Adrenal gland (tissue), 12 donors: ENCODE results near the gene HAT1. TPM values are rescaled to one million over a fixed set of nuclear protein-coding genes. Genes with fewer than 3 reads are reported as not detected.

Experiments used
- DNase-seq, 7 donors: peaks; one replicate each; pipeline ENCODE4 v3.0.0-alpha.2; 2019 to 2020
- H3K27ac ChIP-seq, 5 donors: fragments of 200-600 bp; sonication (generic) in 4 of 5; 1 replicate in 3 of 5; 2 replicates in 2 of 5; pipeline versions ENCODE4 v1.5.1 to v1.8.0; 2016 to 2020; ENCODE audit warnings: mild to moderate bottlenecking in 1 of 5
- H3K27me3 ChIP-seq: fragments of 200-600 bp; 2 replicates; pipeline ENCODE4 v1.8.0; 2021
- H3K36me3 ChIP-seq, 2 donors: fragments of 200-600 bp; replicated peaks in 1 of 2; 1 replicate in 1 of 2; 2 replicates in 1 of 2; pipeline versions ENCODE4 v1.5.1 to v1.8.0; 2018 to 2022
- H3K4me1 ChIP-seq, 2 donors: fragments of 200-600 bp; replicated peaks in 1 of 2; 1 replicate in 1 of 2; 2 replicates in 1 of 2; pipeline versions ENCODE4 v1.5.1 to v1.8.0; 2018 to 2021
- H3K4me3 ChIP-seq, 4 donors: fragments of 200-600 bp; sonication (generic) in 3 of 4; one replicate each; pipeline ENCODE4 v1.5.1; 2016 to 2018
- H3K9me3 ChIP-seq, 3 donors: fragments of 200-600 bp; sonication (generic) in 1 of 3; replicated peaks in 1 of 3; 1 replicate in 2 of 3; 2 replicates in 1 of 3; pipeline versions ENCODE4 v1.5.1 to v1.8.0; 2016 to 2021
- CTCF ChIP-seq, 6 experiments: fragments of 450-650 bp in 4 of 6; fragments of 200-600 bp in 2 of 6; sonication (generic) in 1 of 6; IDR thresholded peaks; 1 replicate in 5 of 6; 2 replicates in 1 of 6; pipeline versions ENCODE4 v1.5.1 to v1.8.0; 2016 to 2021; ENCODE audit warnings: antibody characterized with exemption in 6 of 6, mild to moderate bottlenecking in 2 of 6, moderate library complexity in 1 of 6
- POLR2A ChIP-seq, 2 donors: fragments of 450-650 bp; IDR thresholded peaks; one replicate each; pipeline ENCODE4 v1.6.1; 2017; ENCODE audit warnings: antibody characterized with exemption in 2 of 2, mild to moderate bottlenecking in 2 of 2, moderate library complexity in 1 of 2
- WGBS, 4 donors: extraction: QIAGEN DNeasy Blood & Tissue Kit in 2 of 4; methylation state at CpG; one replicate each; pipeline versions ENCODE4 v1.1.5 to v1.1.7; 2013 to 2017; 5-methylcytosine and 5-hydroxymethylcytosine counted together
- intact Hi-C, 2 donors: fragments of 100-400 bp; cut with DNase I; formaldehyde crosslinking; loops; one replicate each; pipeline versions ENCODE4 v1.14.1 to v1.15.0; 2022 to 2023
- polyA plus RNA-seq, 3 donors: library from polyadenylated mRNA; stranded (reverse); fragments of 200-250 nt in 2 of 3; fragments of 350-450 nt in 1 of 3; fragmentation: Illumina TruSeq in 1 of 3; extraction: RNeasy Lipid Tissue Mini Kit (QIAGEN cat#74804) in 1 of 3; gene quantifications; one replicate each; pipeline ENCODE4 v1.2.3, GENCODE V29; 2013 to 2014
- total RNA-seq, 9 donors: library from RNA; depleted of rRNA in 4 of 9; stranded (reverse); fragments of >200 nt in 4 of 9; fragments of 120-200 nt in 1 of 9; fragmentation: NEBNext Ultra II Directional in 1 of 9; extraction: Animal tissue kit (Norgen Biotek cat#: 25700) in 1 of 9; gene quantifications; one replicate each; pipeline versions ENCODE4 v1.1.0 to v1.2.4, GENCODE V29; 2013 to 2023
- donor health status: healthy with polysubstance abuse.
- donor health status: Bipolar disorder and iron deficiency.
- donor health status: DM: yes; HTN: yes; CAD: no.
- donor health status: DM: no; HTN: no; CAD: no.
- donor health status: DM: no; HTN: no; CAD: no.
- donor health status: DM: yes; HTN: yes; CAD: no.

HAT1 gene
- total and polyA plus RNA-seq, 12 donors, result 9.3 to 103 (median 35.2) TPM

GRCh38 chr2:171960570-171960969, 38.3 kb downstream of the HAT1 start:
- DNase-seq, result peak in 1 of 7 donors; percentile 16
- Histone ChIP-seq H3K4me1 (peaks cover 4 to 14% of the 10 kb centered on the region in 2 donors), H3K27ac (no peak overlapping the region), H3K9me3 (no peaks in the 10 kb centered on the region), H3K4me3 (no peak overlapping the region), H3K36me3 (no peaks in the 10 kb centered on the region), H3K27me3 (no peaks in the 10 kb centered on the region)
- TF ChIP-seq CTCF (IDR thresholded peaks at IDR 0.05), result no peak
- TF ChIP-seq POLR2A (IDR thresholded peaks at IDR 0.05), result no peak
- intact Hi-C loops, result no loop called here
- 67 to 87% (median 72%) methylated on average over 3 of the region's 3 CpGs for WGBS, 4 donors

- Histone ChIP-seq H3K4me3 (no peak overlapping the region), H3K27ac (no peak overlapping the region), H3K4me1 (peaks cover 4 to 14% of the 10 kb centered on the region in 2 donors), H3K36me3 (peaks cover 0 to 18% of the 10 kb centered on the region in 2 donors), H3K9me3 (no peaks in the 10 kb centered on the region), H3K27me3 (no peaks in the 10 kb centered on the region)
- TF ChIP-seq POLR2A (IDR thresholded peaks at IDR 0.05) (no peak), CTCF (IDR thresholded peaks at IDR 0.05) (no peak)
- intact Hi-C loops, result no loop called here
- WGBS, 4 donors, result 88 to 96% (median 95%) methylated on average over 2 of the region's 2 CpGs
- DNase-seq, result no peak
Measured at GRCh38 chr2:171963198-171963597, 40.9 kb downstream of the HAT1 start.

DNA sequence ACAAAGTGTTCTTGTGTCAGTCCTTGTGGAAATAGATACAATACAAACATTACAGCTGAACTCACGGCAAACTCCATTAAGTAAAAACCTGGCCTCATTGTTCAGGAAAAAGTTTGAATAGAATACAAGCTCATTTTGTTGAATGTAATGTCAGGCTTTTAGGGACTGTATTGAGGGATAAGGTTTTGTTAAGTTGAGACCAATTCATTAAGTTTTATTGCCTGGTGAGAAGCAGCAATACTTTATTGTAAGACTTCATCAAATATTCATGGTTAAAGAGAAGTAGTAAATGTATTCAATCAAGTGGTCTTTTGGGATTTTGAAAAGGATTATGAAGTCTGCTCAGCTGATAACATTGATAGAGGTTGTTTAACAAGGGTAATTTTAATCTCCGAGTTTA, 42.0 kb downstream of the HAT1 start:
- intact Hi-C loops, result no loop called here
- 93 to 98% (median 96%) methylated on average over 2 of the region's 2 CpGs for WGBS, 4 donors
- Histone ChIP-seq H3K9me3 (no peaks in the 10 kb centered on the region), H3K4me1 (peaks cover 4 to 14% of the 10 kb centered on the region in 2 donors), H3K4me3 (no peak overlapping the region), H3K27me3 (no peaks in the 10 kb centered on the region), H3K27ac (no peak overlapping the region), H3K36me3 (peaks cover 0 to 18% of the 10 kb centered on the region in 2 donors)
- no peak for DNase-seq
- TF ChIP-seq POLR2A (IDR thresholded peaks at IDR 0.05) (no peak), CTCF (IDR thresholded peaks at IDR 0.05) (no peak)

GRCh38 chr2:171965238-171965637, 43.0 kb downstream of the HAT1 start:
- Histone ChIP-seq H3K27ac (no peak overlapping the region), H3K4me1 (peaks cover 4 to 12% of the 10 kb centered on the region in 2 donors), H3K27me3 (no peaks in the 10 kb centered on the region), H3K9me3 (no peaks in the 10 kb centered on the region), H3K36me3 (peaks cover 0 to 18% of the 10 kb centered on the region in 2 donors), H3K4me3 (no peak overlapping the region)
- intact Hi-C loops, result no loop called here
- TF ChIP-seq CTCF (IDR thresholded peaks at IDR 0.05), result no peak
- no peak for TF ChIP-seq POLR2A (IDR thresholded peaks at IDR 0.05)
- no peak for DNase-seq
- WGBS, 4 donors, result 88 to 96% (median 90%) methylated on average over 3 of the region's 3 CpGs
